NCI-H2107 (cell line): Measurements from ENCODE around the gene MAST4.

Experiments used
- DNase-seq: peaks from one replicate; lab custom pipeline; 2025; lab: John Stamatoyannopoulos, UW

The MAST4 gene

DNA sequence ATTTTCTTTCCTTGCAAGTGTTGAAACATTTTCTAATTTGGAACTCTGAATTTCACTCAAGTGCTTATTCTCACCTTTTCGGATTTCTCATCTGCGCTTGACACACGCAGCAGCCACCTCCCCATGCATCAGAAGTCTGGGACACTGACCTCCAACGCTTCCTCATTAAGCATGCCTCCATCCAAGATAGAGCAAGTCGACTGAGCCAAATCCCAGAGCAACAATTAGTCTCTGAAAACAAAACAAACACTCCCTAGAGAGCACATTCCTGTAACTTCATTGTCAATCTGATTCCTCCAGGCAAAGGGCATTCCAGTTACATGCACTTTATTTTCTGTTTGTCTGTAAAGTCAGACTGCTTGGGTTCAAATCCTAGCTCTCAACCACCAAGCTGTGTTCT is 594.7 kb downstream of the MAST4 start:
- no peak for DNase-seq

DNA sequence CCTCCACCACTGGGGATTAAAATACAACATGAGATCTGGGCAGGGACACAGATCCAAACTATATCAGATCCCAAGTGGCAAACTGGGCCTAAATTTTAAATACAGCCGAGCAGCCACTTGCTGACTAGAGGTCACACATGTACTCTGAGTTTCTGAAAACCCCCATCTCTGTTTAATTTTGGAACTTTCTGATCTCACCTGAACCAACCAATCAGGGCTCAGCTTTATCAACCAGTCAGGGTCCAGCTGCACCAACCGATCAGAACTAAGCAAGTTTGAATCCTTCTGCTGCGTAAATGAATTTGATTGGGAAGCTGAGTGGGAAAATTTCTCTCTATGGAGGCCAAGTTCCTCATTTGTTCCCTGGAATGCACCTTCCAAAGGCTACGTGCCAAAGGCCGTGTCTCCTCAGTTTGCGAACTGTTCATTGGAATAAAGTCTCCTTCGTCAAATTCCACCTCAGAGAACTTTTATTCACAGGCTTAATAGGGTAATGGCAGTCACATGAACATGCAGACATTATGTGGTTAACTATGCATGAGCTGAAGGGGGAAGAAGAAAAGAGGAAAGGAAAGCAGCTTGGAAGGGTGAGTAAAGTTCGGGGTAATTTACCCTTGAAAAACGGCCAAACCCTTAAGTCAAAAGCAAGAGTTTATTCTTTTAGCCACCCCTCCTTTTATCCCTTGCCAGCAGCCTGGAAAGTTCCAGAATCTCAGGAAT is 596.7 kb downstream of the MAST4 start:
- no peak for DNase-seq

- no peak for DNase-seq
These were observed 597.2 kb downstream of the MAST4 start for GRCh38 chr5:67193439-67193807.

GRCh38 chr5:67194166-67194565 is 598.0 kb downstream of the MAST4 start:
- no peak for DNase-seq

DNA sequence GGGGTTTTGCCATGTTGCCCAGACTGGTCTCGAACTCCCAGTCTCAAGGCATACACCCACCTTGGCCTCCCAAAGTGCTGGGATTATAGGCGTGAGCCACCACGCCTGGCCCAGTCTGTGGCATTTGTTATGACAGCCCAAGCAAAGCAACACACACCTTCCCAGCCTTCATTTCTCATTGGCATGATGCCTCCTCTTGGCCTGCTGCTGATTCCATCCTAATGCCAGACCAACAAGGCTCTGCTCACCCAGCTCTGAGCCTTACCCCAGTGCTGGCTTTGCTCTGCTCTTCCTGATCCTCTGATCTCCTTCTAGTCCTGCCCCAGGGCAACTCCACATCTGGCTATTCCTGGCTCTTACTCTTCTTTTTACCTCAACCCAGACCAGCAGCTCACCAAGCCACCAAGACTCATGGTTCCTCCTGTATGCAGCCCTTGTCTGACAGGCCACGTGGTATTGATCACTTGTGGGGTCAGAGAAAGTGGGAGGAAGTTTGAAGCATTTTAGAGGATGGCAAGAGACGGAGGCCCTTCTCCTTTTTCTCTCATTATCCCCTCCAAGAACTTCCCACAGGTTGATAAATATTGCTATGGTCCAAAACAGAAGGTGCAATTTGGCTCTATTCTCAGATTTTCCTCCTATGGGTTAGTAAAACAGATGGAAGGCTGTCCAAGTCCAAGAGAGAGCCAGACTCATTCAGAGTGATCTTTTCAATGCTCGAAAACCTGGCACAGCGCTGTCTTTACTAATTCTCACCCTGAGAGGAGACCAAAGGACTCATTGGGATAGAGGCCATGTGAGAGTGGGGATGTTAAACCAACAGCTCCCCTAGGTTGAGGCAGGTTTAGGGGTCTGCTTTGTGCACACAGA is 599.4 kb downstream of the MAST4 start:
- DNase-seq, result no peak

- no peak for DNase-seq
These were observed 600.4 kb downstream of the MAST4 start, which contains the start of gene CD180 for GRCh38 chr5:67196537-67197059. Gene CD180 (minus strand): TSS chr5:67196799. CDS start chr5:67196641, 158 bp downstream.

- no peak for DNase-seq
These were observed 601.3 kb downstream of the MAST4 start for GRCh38 chr5:67197536-67197935.

GRCh38 chr5:67198917-67199316 is 602.7 kb downstream of the MAST4 start:
- DNase-seq, result no peak

DNA sequence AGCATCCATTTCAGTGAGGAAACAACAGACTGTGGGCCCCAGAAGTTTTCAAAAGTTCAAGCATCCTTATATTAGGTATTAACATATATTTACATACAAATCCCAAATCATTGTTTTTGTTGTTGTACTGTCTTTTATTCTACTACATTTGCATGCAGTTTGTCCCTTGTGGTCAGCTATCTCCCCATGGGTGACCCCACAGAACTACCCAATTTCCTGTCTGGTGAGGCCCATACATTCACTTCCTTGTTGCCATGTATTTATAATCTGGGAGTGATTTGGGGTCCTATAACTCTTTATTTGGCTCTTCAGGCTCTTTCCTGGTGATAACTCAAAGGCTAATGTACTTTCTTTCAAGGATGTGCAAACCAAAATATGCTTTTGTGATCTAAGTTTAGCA is 603.7 kb downstream of the MAST4 start:
- no peak for DNase-seq

- DNase-seq, result no peak
These were observed 604.8 kb downstream of the MAST4 start for GRCh38 chr5:67200809-67201562.

GRCh38 chr5:67201897-67202549 is 605.8 kb downstream of the MAST4 start:
- no peak for DNase-seq

DNA sequence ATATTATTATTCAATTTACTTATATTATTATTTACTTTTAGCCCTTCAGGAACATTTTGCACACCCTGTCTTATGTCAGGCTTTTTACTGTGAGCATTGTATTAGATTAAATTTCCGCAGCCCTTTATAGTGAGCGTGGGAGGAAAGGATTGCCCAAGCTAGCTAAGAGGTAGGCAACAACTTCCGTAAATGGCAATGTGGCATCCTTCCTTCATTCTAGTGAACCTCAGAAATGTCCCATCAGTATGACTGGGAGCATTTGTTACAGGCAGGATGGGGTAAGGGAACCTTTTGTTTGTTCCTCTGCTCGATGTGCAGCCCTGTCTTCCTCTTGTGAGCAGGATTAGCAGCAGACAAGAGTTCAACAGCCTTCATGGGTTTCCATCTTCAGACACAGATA is 606.6 kb downstream of the MAST4 start:
- DNase-seq, result no peak

GRCh38 chr5:67203701-67204074 is 607.5 kb downstream of the MAST4 start:
- DNase-seq, result no peak

GRCh38 chr5:67204821-67205220 is 608.6 kb downstream of the MAST4 start:
- no peak for DNase-seq

DNA sequence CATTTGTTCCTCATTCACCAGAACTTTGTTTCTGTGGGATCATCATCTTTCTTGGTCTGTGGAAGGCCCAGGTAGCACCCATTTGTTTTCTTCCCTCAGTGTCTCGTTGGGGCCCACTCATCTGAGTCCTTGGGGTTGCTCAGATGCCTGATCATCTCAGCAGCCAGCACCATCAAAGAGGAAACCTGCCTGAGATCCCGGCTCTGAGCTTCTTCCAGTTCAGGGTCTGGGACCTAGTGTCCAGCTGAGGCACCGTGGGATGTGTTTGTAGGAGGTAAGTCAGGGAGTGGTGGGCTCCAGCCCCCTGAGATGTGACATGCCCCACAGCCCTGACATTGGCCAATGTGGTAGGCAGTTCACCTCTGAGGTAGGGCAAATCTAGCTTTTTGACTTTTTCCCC is 609.8 kb downstream of the MAST4 start:
- no peak for DNase-seq

DNA sequence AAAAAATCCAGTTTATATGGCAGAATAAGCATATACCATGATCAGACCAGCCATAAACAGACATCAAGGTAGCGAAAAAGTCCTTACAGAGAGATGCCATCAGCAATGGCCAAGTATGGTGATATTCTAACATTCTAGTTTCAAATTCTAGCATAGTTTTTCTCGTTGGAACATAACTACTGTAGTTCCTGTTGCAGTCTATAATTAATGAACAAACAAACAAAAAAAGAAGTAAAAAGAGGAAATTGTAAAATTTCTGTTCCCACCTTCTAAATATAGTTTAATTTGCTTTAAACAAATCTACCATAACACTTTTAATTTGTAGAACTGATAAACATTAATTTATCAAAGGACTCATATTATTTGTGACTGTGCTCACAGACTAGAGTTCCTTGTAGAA is 610.3 kb downstream of the MAST4 start:
- DNase-seq, result no peak

GRCh38 chr5:67206929-67207328 is 610.7 kb downstream of the MAST4 start:
- DNase-seq, result no peak

DNA sequence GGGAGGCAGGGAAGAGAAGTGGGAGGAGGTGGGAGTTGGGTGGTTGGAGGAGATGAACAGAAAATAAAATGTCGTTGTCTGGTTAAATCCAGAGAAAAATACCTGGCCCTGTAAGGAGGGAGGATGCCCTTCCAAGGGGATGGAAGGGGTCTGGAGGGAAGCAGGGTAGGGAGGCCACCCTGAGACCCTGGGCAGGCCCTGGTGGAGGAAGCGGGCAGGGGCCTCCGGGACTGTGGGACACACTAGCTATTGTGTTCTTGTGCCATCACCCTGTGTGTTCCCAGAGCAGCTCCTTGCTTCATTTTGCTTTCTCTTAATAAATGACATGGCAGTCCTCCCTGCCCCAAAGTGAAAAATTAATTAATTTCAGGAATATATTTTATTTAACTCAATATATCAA is 612.2 kb downstream of the MAST4 start:
- no peak for DNase-seq

GRCh38 chr5:67209141-67209771 is 613.1 kb downstream of the MAST4 start:
- DNase-seq, result peak; percentile 51

GRCh38 chr5:67211926-67212325 is 615.7 kb downstream of the MAST4 start:
- DNase-seq, result no peak

DNA sequence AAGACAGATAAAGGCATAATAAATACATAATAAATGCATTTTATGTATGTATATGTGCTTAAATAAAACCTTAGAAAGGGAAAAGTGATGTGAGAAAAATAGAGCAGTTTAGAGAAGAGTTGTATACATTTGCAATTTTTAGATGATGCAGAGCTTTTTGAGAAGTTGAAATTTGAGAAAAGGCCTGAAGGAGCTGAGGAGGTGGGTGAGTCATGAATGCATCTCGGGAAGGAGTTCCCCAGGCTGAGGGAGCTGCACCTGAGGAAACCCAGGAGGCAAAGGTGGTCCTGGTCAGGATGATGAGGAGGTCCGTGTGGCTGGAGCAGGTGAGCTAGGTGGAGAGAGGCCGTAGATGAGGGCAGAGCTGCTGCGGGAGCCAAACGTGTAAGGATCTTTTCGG is 617.8 kb downstream of the MAST4 start:
- no peak for DNase-seq
